K562 (cell line): ENCODE data around the gene TRERF1. TPM values are rescaled to one million over a fixed set of nuclear protein-coding genes. Genes with fewer than 3 reads are reported as not detected.

ENCODE experiments used
- AFF4 ChIP-seq: sonication (generic); formaldehyde crosslinking; IDR thresholded peaks from 2 replicates; pipeline ENCODE4 v1.8.0; 2023; ENCODE audit warnings: mild to moderate bottlenecking, missing genetic modification reagents
- ARNT ChIP-seq, 2 experiments: fragments of 450-650 bp; IDR thresholded peaks; 2 replicates each; pipeline ENCODE4 v1.6.1; 2016; ENCODE audit warnings: mild to moderate bottlenecking in 1 of 2
- CBFA2T2 ChIP-seq: fragments of 450-650 bp; conservative IDR thresholded peaks from 2 replicates; pipeline ENCODE4 v1.6.1; 2017; ENCODE audit warnings: mild to moderate bottlenecking
- CHAMP1 ChIP-seq: fragments of 450-650 bp; IDR thresholded peaks from 2 replicates; pipeline ENCODE4 v1.6.1; 2016; ENCODE audit warnings: mild to moderate bottlenecking
- ELK3 ChIP-seq: fragments of 450-650 bp; formaldehyde crosslinking; IDR thresholded peaks from 2 replicates; pipeline ENCODE4 v1.4.0; 2020; ENCODE audit warnings: mild to moderate bottlenecking
- MCM3 ChIP-seq: fragments of 450-650 bp; IDR thresholded peaks from 2 replicates; pipeline ENCODE4 v1.6.1; 2016
- MTA3 ChIP-seq: fragments of 450-650 bp; formaldehyde crosslinking; IDR thresholded peaks from 2 replicates; pipeline ENCODE4 v1.6.1; 2017; ENCODE audit warnings: mild to moderate bottlenecking, borderline replicate concordance
- RCOR1 ChIP-seq, 2 experiments: IDR thresholded peaks; 2 replicates each; pipeline ENCODE4 v1.6.1; 2012; ENCODE audit warnings: low read depth in 2 of 2, low read length in 2 of 2, borderline replicate concordance in 1 of 2, improper control_type of control experiment in 1 of 2
- RFX1 ChIP-seq: fragments of 450-650 bp; IDR thresholded peaks from 2 replicates; pipeline ENCODE4 v1.6.1; 2016; ENCODE audit warnings: mild to moderate bottlenecking, moderate library complexity
- SNAPC5 ChIP-seq: fragments of 250-450 bp; sonication (Bioruptor Pico); IDR thresholded peaks from 2 replicates; pipeline ENCODE4 v1.8.0; 2021; ENCODE audit warnings: moderate library complexity, mild to moderate bottlenecking, inconsistent platforms
- TARDBP ChIP-seq: fragments of 450-650 bp; IDR thresholded peaks from 2 replicates; pipeline ENCODE4 v1.6.1; 2016
- TEAD4 ChIP-seq, 2 experiments: sonication (generic) in 1 of 2; formaldehyde crosslinking in 1 of 2; IDR thresholded peaks; 2 replicates each; pipeline versions ENCODE4 v1.6.1 to v1.8.0; 2012 to 2022; ENCODE audit warnings: borderline replicate concordance in 1 of 2, inconsistent platforms in 1 of 2, low read length in 1 of 2, mild to moderate bottlenecking in 1 of 2, missing genetic modification reagents in 1 of 2
- U2AF2 ChIP-seq: fragments of 200-400 bp; formaldehyde crosslinking; optimal IDR thresholded peaks from 2 replicates; pipeline ENCODE3; 2017; ENCODE audit warnings: low read depth, mild to moderate bottlenecking, low read length
- ZNF184 ChIP-seq: sonication (generic); formaldehyde crosslinking; IDR thresholded peaks from 2 replicates; pipeline ENCODE4 v1.5.0; 2020; ENCODE audit warnings: missing genetic modification reagents
- polyA plus RNA-seq, 8 experiments: library from polyadenylated mRNA; depleted of rRNA in 4 of 8; stranded (reverse) in 5 of 8; unstranded in 3 of 8; fragments of >200 nt; fragmentation: Nextera tagmentation in 2 of 8; fragmentation: Illumina TruSeq in 1 of 8; extraction: Ambion mirVana in 2 of 8; extraction: Trizol in 1 of 8; gene quantifications; 2 replicates each; pipeline versions ENCODE4 v1.2.1 to v1.2.3, GENCODE V29; 2011 to 2014; ENCODE audit warnings: inconsistent platforms in 1 of 8, missing spikeins in 1 of 8
- total RNA-seq, 7 experiments: library from RNA; depleted of rRNA in 6 of 7; stranded (reverse); fragments of >200 nt in 6 of 7; fragmentation: Illumina TruSeq in 2 of 7; extraction: Trizol in 2 of 7; gene quantifications; 2 replicates each; pipeline versions ENCODE4 v1.2.1 to v1.2.3, GENCODE V29; 2011 to 2021; ENCODE audit warnings: low replicate concordance in 1 of 7
- TF ChIP-seq, protein P1 (sequence below): fragments of 250-450 bp; sonication (Bioruptor Pico); IDR thresholded peaks from 2 replicates; pipeline ENCODE4 v1.4.0; 2020

The TRERF1 gene
- total and polyA plus RNA-seq, 9 of the 15 experiments (the other 6 are each of a cell fraction or from before 2014, with no cell fraction given) = 0.04 to 0.20 (median 0.07) TPM; not detected in 3

- TF ChIP-seq AFF4 (CRISPR knock-in tag) = no peak
- no peak for TF ChIP-seq ZNF184 (CRISPR knock-in tag)
- TF ChIP-seq, protein P1, sequence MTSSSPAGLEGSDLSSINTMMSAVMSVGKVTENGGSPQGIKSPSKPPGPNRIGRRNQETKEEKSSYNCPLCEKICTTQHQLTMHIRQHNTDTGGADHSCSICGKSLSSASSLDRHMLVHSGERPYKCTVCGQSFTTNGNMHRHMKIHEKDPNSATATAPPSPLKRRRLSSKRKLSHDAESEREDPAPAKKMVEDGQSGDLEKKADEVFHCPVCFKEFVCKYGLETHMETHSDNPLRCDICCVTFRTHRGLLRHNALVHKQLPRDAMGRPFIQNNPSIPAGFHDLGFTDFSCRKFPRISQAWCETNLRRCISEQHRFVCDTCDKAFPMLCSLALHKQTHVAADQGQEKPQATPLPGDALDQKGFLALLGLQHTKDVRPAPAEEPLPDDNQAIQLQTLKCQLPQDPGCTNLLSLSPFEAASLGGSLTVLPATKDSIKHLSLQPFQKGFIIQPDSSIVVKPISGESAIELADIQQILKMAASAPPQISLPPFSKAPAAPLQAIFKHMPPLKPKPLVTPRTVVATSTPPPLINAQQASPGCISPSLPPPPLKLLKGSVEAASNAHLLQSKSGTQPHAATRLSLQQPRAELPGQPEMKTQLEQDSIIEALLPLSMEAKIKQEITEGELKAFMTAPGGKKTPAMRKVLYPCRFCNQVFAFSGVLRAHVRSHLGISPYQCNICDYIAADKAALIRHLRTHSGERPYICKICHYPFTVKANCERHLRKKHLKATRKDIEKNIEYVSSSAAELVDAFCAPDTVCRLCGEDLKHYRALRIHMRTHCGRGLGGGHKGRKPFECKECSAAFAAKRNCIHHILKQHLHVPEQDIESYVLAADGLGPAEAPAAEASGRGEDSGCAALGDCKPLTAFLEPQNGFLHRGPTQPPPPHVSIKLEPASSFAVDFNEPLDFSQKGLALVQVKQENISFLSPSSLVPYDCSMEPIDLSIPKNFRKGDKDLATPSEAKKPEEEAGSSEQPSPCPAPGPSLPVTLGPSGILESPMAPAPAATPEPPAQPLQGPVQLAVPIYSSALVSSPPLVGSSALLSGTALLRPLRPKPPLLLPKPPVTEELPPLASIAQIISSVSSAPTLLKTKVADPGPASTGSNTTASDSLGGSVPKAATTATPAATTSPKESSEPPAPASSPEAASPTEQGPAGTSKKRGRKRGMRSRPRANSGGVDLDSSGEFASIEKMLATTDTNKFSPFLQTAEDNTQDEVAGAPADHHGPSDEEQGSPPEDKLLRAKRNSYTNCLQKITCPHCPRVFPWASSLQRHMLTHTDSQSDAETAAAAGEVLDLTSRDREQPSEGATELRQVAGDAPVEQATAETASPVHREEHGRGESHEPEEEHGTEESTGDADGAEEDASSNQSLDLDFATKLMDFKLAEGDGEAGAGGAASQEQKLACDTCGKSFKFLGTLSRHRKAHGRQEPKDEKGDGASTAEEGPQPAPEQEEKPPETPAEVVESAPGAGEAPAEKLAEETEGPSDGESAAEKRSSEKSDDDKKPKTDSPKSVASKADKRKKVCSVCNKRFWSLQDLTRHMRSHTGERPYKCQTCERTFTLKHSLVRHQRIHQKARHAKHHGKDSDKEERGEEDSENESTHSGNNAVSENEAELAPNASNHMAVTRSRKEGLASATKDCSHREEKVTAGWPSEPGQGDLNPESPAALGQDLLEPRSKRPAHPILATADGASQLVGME = no peak
- no peak for TF ChIP-seq MTA3
- TF ChIP-seq RFX1 = peak; percentile 44
- TF ChIP-seq CBFA2T2 = no peak
- TF ChIP-seq U2AF2 = no peak
- TF ChIP-seq RCOR1 (IDR thresholded peaks at IDR 0.05; ENCODE audit: borderline replicate concordance in 1 of 2, low read depth in 2 of 2, low read length in 2 of 2) = peak in 1 of 2 experiments; percentile 27; a peak in 1 of 4 replicates
- TF ChIP-seq TARDBP = no peak
- no peak for TF ChIP-seq ARNT (IDR thresholded peaks at IDR 0.05)
- no peak for TF ChIP-seq CHAMP1
- no peak for TF ChIP-seq MCM3
- TF ChIP-seq SNAPC5 = no peak
- TF ChIP-seq TEAD4 (IDR thresholded peaks at IDR 0.05; ENCODE audit: low read length) = no peak
- no peak for TF ChIP-seq TEAD4 (CRISPR knock-in tag; IDR thresholded peaks at IDR 0.05; ENCODE audit: borderline replicate concordance)
- TF ChIP-seq ELK3 (CRISPR knock-in tag) = no peak
These were observed 225.5 kb downstream of the TRERF1 start (continued) for GRCh38 chr6:42226161-42226611.
